GM23338 (cell line): ENCODE measurements around the gene C10orf90. TPM values are rescaled to one million over a fixed set of nuclear protein-coding genes. Genes with fewer than 3 reads are reported as not detected.

ENCODE experiments used
- ATAC-seq: fragments of 200-7000 bp; cut with Tn5 transposase; 3 replicates; pipeline ENCODE4 v1.9.1; 2020
- DNase-seq: peaks from one replicate; pipeline ENCODE4 v3.0.0-alpha.2; 2015; ENCODE audit warnings: low spot score
- H2AFZ ChIP-seq: fragments of 200-600 bp; sonication (generic); 2 replicates; pipeline ENCODE4 v1.8.0; 2016; ENCODE audit warnings: antibody characterized with exemption, mild to moderate bottlenecking, moderate library complexity
- H3F3A ChIP-seq: fragments of 200-600 bp; sonication (generic); replicated peaks from 2 replicates; pipeline ENCODE4 v1.8.0; 2017; ENCODE audit warnings: antibody characterized with exemption, mixed run types, low read depth
- H3K27ac ChIP-seq: fragments of 200-600 bp; sonication (generic); 2 replicates; pipeline ENCODE4 v1.6.1; 2016; ENCODE audit warnings: low read depth
- H3K27me3 ChIP-seq: fragments of 200-600 bp; sonication (generic); 2 replicates; pipeline ENCODE4 v1.8.0; 2016; ENCODE audit warnings: mild to moderate bottlenecking, mixed run types, moderate library complexity; ENCODE audit not compliant: insufficient read depth
- H3K36me3 ChIP-seq: fragments of 200-600 bp; sonication (generic); 2 replicates; pipeline ENCODE4 v1.8.0; 2016; ENCODE audit warnings: mild to moderate bottlenecking; ENCODE audit not compliant: insufficient read depth
- H3K4me1 ChIP-seq: fragments of 200-600 bp; sonication (generic); 2 replicates; pipeline ENCODE4 v1.8.0; 2016; ENCODE audit warnings: mild to moderate bottlenecking, moderate library complexity; ENCODE audit not compliant: insufficient read depth
- H3K4me2 ChIP-seq: fragments of 200-600 bp; sonication (generic); 2 replicates; pipeline ENCODE4 v1.7.1; 2017; ENCODE audit warnings: mixed run types
- H3K4me3 ChIP-seq: fragments of 200-600 bp; sonication (generic); 2 replicates; pipeline ENCODE4 v1.6.1; 2016; ENCODE audit warnings: mixed run types
- H3K79me2 ChIP-seq: fragments of 200-600 bp; sonication (generic); replicated peaks from 2 replicates; pipeline ENCODE4 v1.8.0; 2017; ENCODE audit warnings: mild to moderate bottlenecking; ENCODE audit not compliant: insufficient read depth
- H3K9me2 ChIP-seq: fragments of 200-600 bp; sonication (generic); 2 replicates; pipeline ENCODE4 v1.8.0; 2017; ENCODE audit not compliant: insufficient read depth
- H4K20me1 ChIP-seq: fragments of 200-600 bp; sonication (generic); replicated peaks from 2 replicates; pipeline ENCODE4 v1.8.0; 2017; ENCODE audit warnings: mild to moderate bottlenecking; ENCODE audit not compliant: insufficient read depth
- H3K27ac Mint-ChIP-seq: 2 replicates; pipeline ENCODE4 v1.8.0; 2020; ENCODE audit warnings: inconsistent platforms, mild to moderate bottlenecking, moderate library complexity, mixed read lengths
- H3K27me3 Mint-ChIP-seq: 3 replicates; pipeline ENCODE4 v1.8.0; 2022; ENCODE audit warnings: low read depth, mild to moderate bottlenecking, moderate library complexity, mixed read lengths, inconsistent platforms; ENCODE audit not compliant: insufficient read depth, poor library complexity
- H3K36me3 Mint-ChIP-seq: 3 replicates; pipeline ENCODE4 v1.8.0; 2021; ENCODE audit warnings: low read depth, mild to moderate bottlenecking, inconsistent platforms, moderate library complexity, mixed read lengths
- H3K4me1 Mint-ChIP-seq: 3 replicates; pipeline ENCODE4 v1.8.0; 2020; ENCODE audit warnings: mild to moderate bottlenecking, inconsistent platforms, mixed read lengths
- H3K4me3 Mint-ChIP-seq: 3 replicates; pipeline ENCODE4 v1.8.0; 2021; ENCODE audit warnings: moderate library complexity, mild to moderate bottlenecking, inconsistent platforms, mixed read lengths
- H3K9me3 Mint-ChIP-seq: 3 replicates; pipeline ENCODE4 v1.8.0; 2020; ENCODE audit warnings: moderate library complexity, mild to moderate bottlenecking, inconsistent platforms, mixed read lengths
- CREB1 ChIP-seq: fragments of 250-450 bp; sonication (Bioruptor Pico); IDR thresholded peaks from 2 replicates; pipeline ENCODE4 v1.5.0; 2020; ENCODE audit warnings: low read depth, mild to moderate bottlenecking, moderate library complexity
- CTCF ChIP-seq, 2 experiments: fragments of 200-600 bp in 1 of 2; sonication (generic) in 1 of 2; conservative IDR thresholded peaks; 2 replicates each; pipeline versions ENCODE4 v1.5.1 to v1.6.1; 2016 to 2017; ENCODE audit warnings: antibody characterized with exemption in 2 of 2, low read depth in 2 of 2, mild to moderate bottlenecking in 2 of 2, moderate library complexity in 1 of 2
- ETS1 ChIP-seq: IDR thresholded peaks from 2 replicates; pipeline ENCODE4 v1.6.1; 2016; ENCODE audit warnings: antibody characterized with exemption
- EZH2 ChIP-seq: fragments of 200-600 bp; sonication (generic); IDR thresholded peaks from one replicate; pipeline ENCODE4 v1.8.0; 2017; ENCODE audit warnings: antibody characterized with exemption, mild to moderate bottlenecking, low read depth; ENCODE audit not compliant: unreplicated experiment
- EZH2phosphoT487 ChIP-seq: fragments of 200-600 bp; sonication (generic); IDR thresholded peaks from one replicate; pipeline ENCODE4 v1.8.1; 2018; ENCODE audit warnings: antibody characterized with exemption; ENCODE audit not compliant: unreplicated experiment
- JUNB ChIP-seq: IDR thresholded peaks from one replicate; pipeline ENCODE4 v1.6.1; 2016; ENCODE audit warnings: antibody characterized with exemption; ENCODE audit not compliant: unreplicated experiment
- NANOG ChIP-seq: IDR thresholded peaks from 2 replicates; pipeline ENCODE4 v1.6.1; 2016; ENCODE audit warnings: antibody characterized with exemption, borderline replicate concordance
- POLR2AphosphoS5 ChIP-seq: IDR thresholded peaks from 2 replicates; pipeline ENCODE4 v1.6.1; 2016; ENCODE audit warnings: antibody characterized with exemption, low read depth
- REST ChIP-seq: IDR thresholded peaks from one replicate; pipeline ENCODE4 v1.6.1; 2018; ENCODE audit warnings: antibody characterized with exemption; ENCODE audit not compliant: unreplicated experiment
- STAT1 ChIP-seq: IDR thresholded peaks from one replicate; pipeline ENCODE4 v1.6.1; 2016; ENCODE audit warnings: antibody characterized with exemption; ENCODE audit not compliant: unreplicated experiment
- ZNF114 ChIP-seq: fragments of 250-450 bp; sonication (Bioruptor Pico); IDR thresholded peaks from 2 replicates; pipeline ENCODE4 v1.5.0; 2020; ENCODE audit warnings: mild to moderate bottlenecking, moderate library complexity
- ZNF331 ChIP-seq: fragments of 250-450 bp; sonication (Bioruptor Pico); IDR thresholded peaks from 2 replicates; pipeline ENCODE4 v1.5.0; 2020; ENCODE audit warnings: low read depth, mild to moderate bottlenecking, moderate library complexity
- ZNF462 ChIP-seq: fragments of 250-450 bp; sonication (Bioruptor Pico); IDR thresholded peaks from 2 replicates; pipeline ENCODE4 v1.5.0; 2020; ENCODE audit warnings: mild to moderate bottlenecking, moderate library complexity
- polyA plus RNA-seq: library from polyadenylated mRNA; unstranded; fragments of >200 nt; fragmentation: Nextera tagmentation; extraction: Ambion mirVana; gene quantifications from 2 replicates; pipeline ENCODE4 v1.2.1, GENCODE V29; 2016
- total RNA-seq: library from RNA; depleted of rRNA; stranded (reverse); fragments of >200 nt; shearing (Covaris generic); gene quantifications from 2 replicates; pipeline ENCODE4 v1.2.3, GENCODE V29; 2014

Gene C10orf90
- total and polyA plus RNA-seq, 2 experiments from 2014 or later = 0.76 to 0.97 TPM

GRCh38 chr10:126448091-126448490, 222.4 kb downstream of the C10orf90 start:
- no peak overlapping the region for H3K27ac ChIP-seq
- no peak overlapping the region for H3K4me3 Mint-ChIP-seq
- DNase-seq (no peak), ATAC-seq (no peak)
- no peaks in the 10 kb centered on the region for H3K36me3 Mint-ChIP-seq
- H3K27ac Mint-ChIP-seq = no peak overlapping the region
- no peaks in the 10 kb centered on the region for H3K4me1 ChIP-seq
- peaks cover 5% of the 10 kb centered on the region; the same call in 1 of the 3 replicates for H3K9me3 Mint-ChIP-seq
- no peak overlapping the region for H3K4me2 ChIP-seq
- 0 out of 2 replicates have a peak, but pooled peaks cover 5% of the 10 kb centered on the region for H3K9me2 ChIP-seq
- no peak overlapping the region for H2AFZ ChIP-seq
- no peaks in the 10 kb centered on the region for H3K79me2 ChIP-seq
- no peaks in the 10 kb centered on the region for H3K27me3 Mint-ChIP-seq
- no peaks in the 10 kb centered on the region for H3F3A ChIP-seq
- no peak for TF ChIP-seq REST
- TF ChIP-seq STAT1 = no peak
- TF ChIP-seq EZH2 = no peak
- TF ChIP-seq ETS1 = no peak
- TF ChIP-seq ZNF331 (CRISPR knock-in tag) = no peak
- no peak for TF ChIP-seq CREB1 (CRISPR knock-in tag)
- no peak for TF ChIP-seq EZH2phosphoT487
- no peak for TF ChIP-seq POLR2AphosphoS5
- TF ChIP-seq NANOG = no peak
- TF ChIP-seq ZNF114 (CRISPR knock-in tag) = no peak
- TF ChIP-seq ZNF462 (CRISPR knock-in tag) = no peak
- TF ChIP-seq CTCF (conservative IDR thresholded peaks at IDR 0.05; ENCODE audit: low read depth in 2 of 2) = no peak
- TF ChIP-seq JUNB = no peak
- no peaks in the 10 kb centered on the region for H3K4me1 Mint-ChIP-seq
- no peaks in the 10 kb centered on the region for H4K20me1 ChIP-seq
- no peaks in the 10 kb centered on the region for H3K27me3 ChIP-seq
- no peak overlapping the region for H3K4me3 ChIP-seq
- H3K36me3 ChIP-seq = no peaks in the 10 kb centered on the region
